GM10248 (cell line): ENCODE measurements around the gene AXDND1.
"Not testable (repeated sequence)": the region's sequence is repeated elsewhere in the genome, so short reads cannot be mapped to it uniquely, and the experiment has no call there.

ENCODE experiments used
- CTCF ChIA-PET: fragments of 300-600 bp; sonication (Branson Sonifier 250); formaldehyde crosslinking; extraction: SDS; loops from one replicate; lab custom pipeline; 2021; ENCODE audit warnings: antibody characterized with exemption; lab: Yijun Ruan, JAX
- POLR2A ChIA-PET: fragments of 350-650 bp; sonication (Branson Sonifier 250); formaldehyde crosslinking; extraction: SDS; loops from one replicate; lab custom pipeline; 2020; ENCODE audit warnings: antibody characterized with exemption; lab: Yijun Ruan, JAX
- DNase-seq: peaks from one replicate; pipeline ENCODE4 v3.0.0; 2012; ENCODE audit errors: extremely low spot score
- CTCF ChIP-seq: IDR thresholded peaks from 2 replicates; pipeline ENCODE4 v1.5.1; 2012; ENCODE audit warnings: mild to moderate bottlenecking, low read depth; ENCODE audit errors: extremely low read depth, missing control alignments, control extremely low read depth

Gene AXDND1

GRCh38 chr1:179425186-179425585 is 59.4 kb downstream of the AXDND1 start:
- DNase-seq: no peak
- CTCF ChIA-PET: no interaction called here
- TF ChIP-seq CTCF: no peak
- POLR2A ChIA-PET: no interaction called here

- no peak for DNase-seq
- POLR2A ChIA-PET: no interaction called here
- CTCF ChIA-PET: interaction anchor here (1.2 to 1.6 kb wide), 3 partner anchors 9 to 11 kb away, joined by 3 to 4 read pairs (median 3); no protein-coding TSS in a partner anchor
- no peak for TF ChIP-seq CTCF
Measured at GRCh38 chr1:179437171-179437570, 71.4 kb downstream of the AXDND1 start.

- DNase-seq, POLR2A ChIA-PET: not testable (repeated sequence)
- CTCF ChIA-PET: interaction anchor here (0.7 to 1.8 kb wide), 3 partner anchors 8 to 24 kb away, joined by 3 to 7 read pairs (median 4); no protein-coding TSS in a partner anchor
Measured at GRCh38 chr1:179439646-179440045, 73.9 kb downstream of the AXDND1 start.

- POLR2A ChIA-PET, DNase-seq: not testable (repeated sequence)
- CTCF ChIA-PET: interaction anchor here (0.7 to 1.8 kb wide), 4 partner anchors 8 to 25 kb away, joined by 3 to 7 read pairs (median 4); no protein-coding TSS in a partner anchor
Measured at GRCh38 chr1:179440301-179440700, 74.5 kb downstream of the AXDND1 start.

GRCh38 chr1:179440971-179441370 is 75.2 kb downstream of the AXDND1 start:
- no peak for TF ChIP-seq CTCF
- no peak for DNase-seq
- CTCF ChIA-PET: interaction anchor here (1.2 to 1.8 kb wide), 2 partner anchors 9 to 25 kb away, joined by 3 to 4 read pairs; no protein-coding TSS in a partner anchor
- POLR2A ChIA-PET: no interaction called here

GRCh38 chr1:179441501-179441900 is 75.7 kb downstream of the AXDND1 start:
- ChIA-PET POLR2A (no interaction called here), CTCF (interaction anchor here (1.8 kb wide), 1 partner anchor 26 kb away, joined by 4 read pairs; no protein-coding TSS in a partner anchor)
- DNase-seq: no peak
- no peak for TF ChIP-seq CTCF

- POLR2A ChIA-PET, DNase-seq, CTCF ChIA-PET: not testable (repeated sequence)
Measured at GRCh38 chr1:179442846-179443245, 77.1 kb downstream of the AXDND1 start.

- no peak for TF ChIP-seq CTCF
- POLR2A ChIA-PET: no interaction called here
- no peak for DNase-seq
- CTCF ChIA-PET: no interaction called here
Measured at GRCh38 chr1:179445593-179445992, 79.8 kb downstream of the AXDND1 start.
